Mesothelial cell of epicardium (in vitro differentiated cells): ENCODE results near the gene TNFRSF1B. TPM values are rescaled to one million over a fixed set of nuclear protein-coding genes. Genes with fewer than 3 reads are reported as not detected.

Experiments
- DNase-seq, 2 experiments: peaks; one replicate each; pipeline ENCODE4 v3.0.0; 2021; ENCODE audit warnings: low spot score in 2 of 2; ENCODE audit not compliant: unreplicated experiment in 2 of 2
- H3K27ac Mint-ChIP-seq: 2 replicates; pipeline ENCODE4 v1.8.0; 2021; ENCODE audit warnings: mixed read lengths
- H3K27me3 Mint-ChIP-seq: 2 replicates; pipeline ENCODE4 v1.8.0; 2021; ENCODE audit warnings: low read depth, mixed read lengths
- H3K36me3 Mint-ChIP-seq: 2 replicates; pipeline ENCODE4 v1.8.0; 2021; ENCODE audit warnings: mixed read lengths
- H3K4me1 Mint-ChIP-seq: 2 replicates; pipeline ENCODE4 v1.8.0; 2021; ENCODE audit warnings: mixed read lengths
- H3K4me3 Mint-ChIP-seq: 2 replicates; pipeline ENCODE4 v1.8.0; 2021; ENCODE audit warnings: mild to moderate bottlenecking, moderate library complexity, mixed read lengths
- H3K9me3 Mint-ChIP-seq: 2 replicates; pipeline ENCODE4 v1.8.0; 2021; ENCODE audit warnings: mixed read lengths
- total RNA-seq: library from RNA; stranded (reverse); gene quantifications from 3 replicates; pipeline ENCODE4 v1.2.1, GENCODE V29; 2021
- TF ChIP-seq, protein P1 (sequence below): fragments of 200-600 bp; sonication (generic); IDR thresholded peaks from one replicate; pipeline ENCODE4 v1.5.0; 2021; ENCODE audit warnings: antibody characterized with exemption; ENCODE audit not compliant: unreplicated experiment

The TNFRSF1B gene
- total RNA-seq, 1 donor from 2014 or later, result 2.9 TPM

- Mint-ChIP-seq H3K27ac (no peak overlapping the region), H3K4me3 (no peak overlapping the region), H3K36me3 (no peaks in the 10 kb centered on the region), H3K9me3 (no peaks in the 10 kb centered on the region), H3K4me1 (peaks cover 15% of the 10 kb centered on the region), H3K27me3 (no peaks in the 10 kb centered on the region)
- TF ChIP-seq, protein P1, sequence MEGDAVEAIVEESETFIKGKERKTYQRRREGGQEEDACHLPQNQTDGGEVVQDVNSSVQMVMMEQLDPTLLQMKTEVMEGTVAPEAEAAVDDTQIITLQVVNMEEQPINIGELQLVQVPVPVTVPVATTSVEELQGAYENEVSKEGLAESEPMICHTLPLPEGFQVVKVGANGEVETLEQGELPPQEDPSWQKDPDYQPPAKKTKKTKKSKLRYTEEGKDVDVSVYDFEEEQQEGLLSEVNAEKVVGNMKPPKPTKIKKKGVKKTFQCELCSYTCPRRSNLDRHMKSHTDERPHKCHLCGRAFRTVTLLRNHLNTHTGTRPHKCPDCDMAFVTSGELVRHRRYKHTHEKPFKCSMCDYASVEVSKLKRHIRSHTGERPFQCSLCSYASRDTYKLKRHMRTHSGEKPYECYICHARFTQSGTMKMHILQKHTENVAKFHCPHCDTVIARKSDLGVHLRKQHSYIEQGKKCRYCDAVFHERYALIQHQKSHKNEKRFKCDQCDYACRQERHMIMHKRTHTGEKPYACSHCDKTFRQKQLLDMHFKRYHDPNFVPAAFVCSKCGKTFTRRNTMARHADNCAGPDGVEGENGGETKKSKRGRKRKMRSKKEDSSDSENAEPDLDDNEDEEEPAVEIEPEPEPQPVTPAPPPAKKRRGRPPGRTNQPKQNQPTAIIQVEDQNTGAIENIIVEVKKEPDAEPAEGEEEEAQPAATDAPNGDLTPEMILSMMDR, result no peak
- no peak for DNase-seq
Measured at GRCh38 chr1:12140016-12140415, 26.8 kb upstream of the TNFRSF1B start.

DNA sequence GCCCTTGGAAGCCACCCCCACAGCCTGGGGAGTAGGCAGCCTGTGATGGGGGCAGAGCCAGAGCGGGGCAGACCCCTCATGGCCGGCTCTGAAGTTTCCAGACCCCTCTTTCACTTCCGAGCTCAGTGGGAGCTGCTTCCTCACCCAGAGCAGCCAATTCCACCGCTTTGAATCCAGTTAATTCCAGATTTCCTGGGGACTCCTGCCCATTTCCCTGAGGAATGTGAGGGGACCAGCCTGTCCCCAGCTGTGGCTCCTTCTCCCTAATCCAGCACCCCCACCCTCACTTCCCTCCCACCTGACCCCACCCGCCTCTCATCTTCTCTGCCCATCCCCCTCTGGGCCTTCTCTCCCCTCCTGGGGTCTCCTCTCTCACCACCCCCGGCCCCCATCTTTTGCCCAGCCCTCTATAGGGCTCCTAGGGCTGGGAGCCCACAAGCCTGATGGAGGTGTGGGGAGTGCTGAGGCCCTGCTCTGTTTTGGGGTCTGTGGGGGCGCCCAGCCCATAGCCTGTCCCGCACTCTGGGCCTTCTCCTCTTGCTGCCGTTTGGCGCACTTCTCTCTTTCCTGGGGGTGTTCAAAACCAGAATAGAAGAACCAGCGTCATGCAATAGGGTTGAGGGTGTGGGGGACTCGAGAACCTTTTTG is 26.2 kb upstream of the TNFRSF1B start:
- no peak overlapping the region for H3K4me3 Mint-ChIP-seq
- TF ChIP-seq, protein P1, result no peak
- no peaks in the 10 kb centered on the region for H3K9me3 Mint-ChIP-seq
- H3K36me3 Mint-ChIP-seq, result no peaks in the 10 kb centered on the region
- H3K27me3 Mint-ChIP-seq, result no peaks in the 10 kb centered on the region
- H3K27ac Mint-ChIP-seq, result no peak overlapping the region
- peaks cover 15% of the 10 kb centered on the region for H3K4me1 Mint-ChIP-seq
- DNase-seq, result no peak

- Mint-ChIP-seq H3K9me3 (no peaks in the 10 kb centered on the region), H3K27ac (no peak overlapping the region), H3K4me3 (no peak overlapping the region), H3K27me3 (no peaks in the 10 kb centered on the region), H3K36me3 (no peaks in the 10 kb centered on the region), H3K4me1 (peaks cover 15% of the 10 kb centered on the region)
- TF ChIP-seq, protein P1, result no peak
- no peak for DNase-seq
Measured at GRCh38 chr1:12141163-12141850, 25.5 kb upstream of the TNFRSF1B start.

DNA sequence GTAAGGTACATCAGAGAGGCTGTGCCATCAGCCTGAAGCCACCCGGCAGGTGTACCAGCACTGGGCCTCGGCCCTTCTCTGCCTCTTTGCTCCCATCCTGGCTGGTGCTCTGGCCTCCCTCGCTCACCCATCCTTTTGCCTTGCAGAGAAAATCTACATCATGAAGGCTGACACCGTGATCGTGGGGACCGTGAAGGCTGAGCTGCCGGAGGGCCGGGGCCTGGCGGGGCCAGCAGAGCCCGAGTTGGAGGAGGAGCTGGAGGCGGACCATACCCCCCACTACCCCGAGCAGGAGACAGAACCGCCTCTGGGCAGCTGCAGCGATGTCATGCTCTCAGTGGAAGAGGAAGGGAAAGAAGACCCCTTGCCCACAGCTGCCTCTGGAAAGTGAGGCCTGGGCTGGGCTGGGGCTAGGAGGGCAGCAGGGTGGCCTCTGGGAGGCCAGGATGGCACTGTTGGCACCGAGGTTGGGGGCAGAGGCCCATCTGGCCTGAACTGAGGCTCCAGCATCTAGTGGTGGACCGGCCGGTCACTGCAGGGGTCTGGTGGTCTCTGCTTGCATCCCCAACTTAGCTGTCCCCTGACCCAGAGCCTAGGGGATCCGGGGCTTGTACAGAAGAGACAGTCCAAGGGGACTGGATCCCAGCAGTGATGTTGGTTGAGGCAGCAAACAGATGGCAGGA is 24.5 kb upstream of the TNFRSF1B start:
- Mint-ChIP-seq H3K9me3 (no peaks in the 10 kb centered on the region), H3K4me3 (no peak overlapping the region), H3K36me3 (no peaks in the 10 kb centered on the region), H3K4me1 (peaks cover 17% of the 10 kb centered on the region), H3K27ac (no peak overlapping the region), H3K27me3 (no peaks in the 10 kb centered on the region)
- TF ChIP-seq, protein P1, result no peak
- no peak for DNase-seq

GRCh38 chr1:12142891-12143630 is 23.7 kb upstream of the TNFRSF1B start:
- Mint-ChIP-seq H3K36me3 (no peaks in the 10 kb centered on the region), H3K27me3 (no peaks in the 10 kb centered on the region), H3K4me3 (no peak overlapping the region), H3K27ac (no peak overlapping the region), H3K9me3 (no peaks in the 10 kb centered on the region), H3K4me1 (peaks cover 17% of the 10 kb centered on the region)
- TF ChIP-seq, protein P1, result no peak
- DNase-seq, result no peak
